HS-27A (cell line): ENCODE results near the gene ASPA.
"Not testable (repeated sequence)": the region's sequence is repeated elsewhere in the genome, so short reads cannot be mapped to it uniquely, and the experiment has no call there.

Source experiments
- DNase-seq: peaks from one replicate; pipeline ENCODE4 v3.0.0-alpha.2; 2012; ENCODE audit warnings: low read depth, missing footprints

ASPA gene

GRCh38 chr17:3507869-3508268, 32.1 kb downstream of the ASPA start:
- no peak for DNase-seq

- DNase-seq: no peak
Observed at GRCh38 chr17:3510090-3510489, 34.3 kb downstream of the ASPA start.

GRCh38 chr17:3511852-3512504, 36.2 kb downstream of the ASPA start:
- DNase-seq: no peak

GRCh38 chr17:3512505-3513171, 36.8 kb downstream of the ASPA start:
- no peak for DNase-seq

- DNase-seq: no peak
Observed at GRCh38 chr17:3513305-3514035, 37.7 kb downstream of the ASPA start.

- not testable (repeated sequence) for DNase-seq
Observed at GRCh38 chr17:3514167-3514566, 38.4 kb downstream of the ASPA start.

- DNase-seq: no peak
Observed at GRCh38 chr17:3514873-3515272, 39.1 kb downstream of the ASPA start.

- DNase-seq: not testable (repeated sequence)
Observed at GRCh38 chr17:3519472-3519871, 43.7 kb downstream of the ASPA start.

GRCh38 chr17:3524024-3524423, 48.2 kb downstream of the ASPA start:
- no peak for DNase-seq

GRCh38 chr17:3526491-3526890, 50.7 kb downstream of the ASPA start:
- no peak for DNase-seq

- no peak for DNase-seq
Observed at GRCh38 chr17:3526971-3527370, 51.2 kb downstream of the ASPA start.

- no peak for DNase-seq
Observed at GRCh38 chr17:3527468-3527867, 51.7 kb downstream of the ASPA start.

- DNase-seq: no peak
Observed at GRCh38 chr17:3527896-3528295, 52.1 kb downstream of the ASPA start.

- DNase-seq: no peak
Observed at GRCh38 chr17:3528403-3528851, 52.6 kb downstream of the ASPA start.

- DNase-seq: no peak
Observed at GRCh38 chr17:3528880-3529511, 53.2 kb downstream of the ASPA start.

- no peak for DNase-seq
Observed at GRCh38 chr17:3529817-3530741, 54.3 kb downstream of the ASPA start.

GRCh38 chr17:3531266-3532101, 55.7 kb downstream of the ASPA start:
- no peak for DNase-seq

GRCh38 chr17:3532106-3532858, 56.5 kb downstream of the ASPA start:
- DNase-seq: no peak

- DNase-seq: no peak
Observed at GRCh38 chr17:3532859-3533142, 57.0 kb downstream of the ASPA start.

GRCh38 chr17:3533752-3534151, 58.0 kb downstream of the ASPA start:
- no peak for DNase-seq
